Activated CD4-positive, alpha-beta T cell treated with anti-CD3 and anti-CD28 coated beads, Interleukin-2, amount 50 U/mL, for 16 hours (primary cell): ENCODE results near the gene DGKB.

ENCODE experiments used
- DNase-seq: peaks from one replicate; pipeline ENCODE4 v3.0.0-alpha.2; 2020

DGKB gene

GRCh38 chr7:14432924-14433323 lies 469.6 kb downstream of the DGKB start:
- DNase-seq: no peak

DNA sequence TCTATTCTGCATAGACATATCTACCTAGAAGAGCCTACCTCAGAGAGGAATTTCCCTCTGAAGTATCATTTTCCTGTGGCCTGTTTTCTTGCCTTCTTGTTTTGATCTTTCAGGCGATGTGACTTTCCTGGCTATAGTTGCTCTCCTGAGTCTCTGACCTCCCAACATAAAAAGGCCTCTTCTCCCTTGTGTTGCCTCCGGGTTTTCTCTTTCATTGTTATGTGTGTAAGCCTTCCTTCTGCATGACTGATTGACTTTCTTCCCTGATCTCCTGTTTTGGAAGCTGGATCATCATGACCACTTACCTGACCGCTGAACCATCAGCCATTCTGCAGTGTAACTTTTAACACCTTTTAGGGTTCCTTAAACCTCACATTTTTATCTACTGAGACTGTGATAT lies 471.6 kb downstream of the DGKB start:
- no peak for DNase-seq

GRCh38 chr7:14425559-14425958 lies 477.0 kb downstream of the DGKB start:
- DNase-seq: no peak

GRCh38 chr7:14424675-14425074 lies 477.9 kb downstream of the DGKB start:
- DNase-seq: no peak

DNA sequence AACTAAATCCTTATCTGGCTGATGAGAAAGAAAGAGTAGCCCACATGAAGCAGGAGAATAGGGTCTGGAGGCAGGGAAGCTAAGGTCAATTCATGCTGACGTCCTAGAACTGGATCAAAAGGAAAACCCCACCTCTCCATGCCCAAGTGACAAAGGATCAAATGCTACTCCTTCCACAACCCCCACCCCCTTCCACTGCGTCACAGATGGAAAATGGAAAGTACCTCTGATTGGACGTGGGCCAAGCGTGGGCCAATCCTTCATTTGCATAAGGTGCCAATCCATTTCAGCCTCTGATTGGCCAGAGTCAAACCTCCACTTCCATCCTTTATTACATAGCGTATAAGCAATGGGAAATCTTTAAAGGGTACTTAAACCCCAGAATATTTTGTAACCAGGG lies 481.8 kb downstream of the DGKB start:
- DNase-seq: no peak

- DNase-seq: no peak
Observed at GRCh38 chr7:14419531-14419930, 483.0 kb downstream of the DGKB start.

GRCh38 chr7:14418633-14419032 lies 483.9 kb downstream of the DGKB start:
- no peak for DNase-seq

- DNase-seq: no peak
Observed at GRCh38 chr7:14414274-14414986, 488.1 kb downstream of the DGKB start.

DNA sequence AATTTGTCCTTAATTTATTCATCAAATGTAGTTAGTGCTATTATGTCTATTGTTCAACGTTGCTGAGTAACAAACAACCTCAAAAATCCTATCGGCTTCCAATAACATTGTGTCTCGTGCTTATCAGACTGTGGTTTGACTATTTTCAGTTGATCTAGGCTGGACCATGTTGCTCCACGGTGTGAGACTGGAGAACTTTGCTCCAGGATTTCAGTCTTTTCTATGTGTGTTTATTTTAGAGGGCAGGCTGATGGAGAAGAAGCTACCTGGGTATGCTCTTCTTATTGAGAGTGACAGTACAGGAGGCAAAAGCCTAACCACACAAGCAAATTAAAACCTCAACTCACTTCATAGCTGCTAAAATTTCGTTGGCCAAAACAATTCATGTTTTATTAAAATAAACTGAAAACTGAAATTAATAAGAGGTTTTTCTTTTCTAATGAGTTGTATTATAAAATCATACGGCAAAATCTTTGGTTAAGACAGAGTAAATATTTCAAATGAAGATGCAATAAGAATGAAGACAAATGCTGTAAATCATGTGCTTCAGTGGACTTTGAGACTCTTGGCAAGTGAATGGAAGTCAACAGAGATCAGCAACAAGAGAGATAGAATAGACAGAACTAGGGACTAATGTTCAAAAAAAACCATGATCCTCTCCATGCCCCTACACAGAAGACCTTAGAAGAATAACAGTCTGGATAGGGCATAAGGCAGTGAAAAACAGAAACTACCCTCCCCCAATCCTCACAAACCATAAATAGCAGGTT lies 495.1 kb downstream of the DGKB start:
- DNase-seq: no peak

DNA sequence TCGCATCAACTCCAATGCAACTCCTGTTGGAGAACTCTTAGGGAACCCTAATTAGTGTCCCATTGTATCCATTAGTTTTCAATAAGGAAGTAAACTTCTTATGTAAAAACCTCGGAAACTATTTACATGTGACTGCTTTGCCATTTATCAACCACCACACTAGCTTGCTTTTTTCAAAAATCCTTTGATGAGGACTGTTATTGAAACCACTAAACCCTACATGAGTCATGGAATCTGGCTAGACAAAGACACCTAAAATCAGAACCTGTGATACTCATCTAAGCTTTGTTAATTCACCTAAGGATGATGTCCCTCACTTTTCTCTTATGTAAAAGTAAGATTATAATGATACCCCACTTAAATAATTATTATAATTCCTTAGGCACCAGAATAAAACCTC lies 499.0 kb downstream of the DGKB start:
- peak; percentile 7 for DNase-seq

DNA sequence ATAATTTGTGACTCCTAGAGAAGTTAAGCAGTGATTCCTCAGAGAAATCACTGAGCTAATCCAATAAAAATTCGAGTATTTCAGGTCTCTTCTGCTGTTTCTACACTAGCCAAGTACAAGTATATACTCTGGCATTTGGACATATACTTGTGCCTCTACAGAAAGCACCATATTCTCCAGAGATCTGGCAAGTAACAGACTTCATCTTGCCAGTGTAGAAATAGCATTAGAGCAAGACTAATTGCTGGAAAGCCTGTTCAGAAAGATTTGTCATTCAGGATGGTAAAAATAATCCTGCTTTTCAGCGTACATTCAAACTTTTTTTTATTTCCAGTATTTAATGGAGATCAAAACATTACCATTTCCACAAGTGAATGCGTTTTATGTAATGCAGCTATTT lies 502.3 kb downstream of the DGKB start:
- DNase-seq: no peak

- DNase-seq: no peak
Observed at GRCh38 chr7:14398526-14398925, 504.0 kb downstream of the DGKB start.

GRCh38 chr7:14395860-14396259 lies 506.7 kb downstream of the DGKB start:
- DNase-seq: no peak

DNA sequence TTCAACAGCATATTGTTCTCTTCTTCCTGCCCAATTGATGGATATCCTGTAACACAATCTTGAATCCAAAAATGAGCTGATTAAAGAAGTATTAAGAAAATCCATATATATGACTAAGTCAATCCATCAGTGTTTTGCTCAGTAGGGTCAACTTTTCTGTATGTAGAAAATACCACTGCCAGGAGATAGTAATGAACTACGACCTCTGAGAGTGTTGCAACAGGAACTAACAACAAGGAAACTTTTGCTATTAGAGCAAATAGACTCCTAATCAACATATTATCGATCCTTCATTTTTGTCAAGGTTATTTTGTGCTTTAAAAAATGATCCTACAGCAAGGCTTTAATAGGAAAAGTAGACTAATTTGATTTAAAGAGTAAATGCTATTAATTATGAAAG lies 507.8 kb downstream of the DGKB start:
- no peak for DNase-seq

- no peak for DNase-seq
Observed at GRCh38 chr7:14389595-14389994, 513.0 kb downstream of the DGKB start.

- DNase-seq: no peak
Observed at GRCh38 chr7:14389181-14389591, 513.4 kb downstream of the DGKB start.

DNA sequence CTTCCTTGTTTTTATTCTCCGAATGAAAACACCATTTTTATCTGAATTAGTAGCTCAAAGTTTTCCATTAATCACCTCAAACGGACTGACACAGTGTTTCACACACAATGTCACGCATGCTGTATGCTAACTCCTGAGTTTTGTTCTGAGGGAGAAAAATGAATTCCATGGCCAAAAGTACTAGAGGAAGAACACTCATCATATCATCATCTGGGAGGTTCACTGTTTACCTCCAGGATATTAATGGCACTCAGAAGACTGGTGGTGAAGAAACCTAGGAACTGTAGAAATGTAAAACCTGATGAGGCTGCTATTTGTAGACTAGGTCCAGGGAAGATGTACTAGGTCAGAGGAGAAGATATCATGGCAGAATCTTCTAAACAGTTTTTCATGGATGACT lies 517.5 kb downstream of the DGKB start:
- DNase-seq: no peak

DNA sequence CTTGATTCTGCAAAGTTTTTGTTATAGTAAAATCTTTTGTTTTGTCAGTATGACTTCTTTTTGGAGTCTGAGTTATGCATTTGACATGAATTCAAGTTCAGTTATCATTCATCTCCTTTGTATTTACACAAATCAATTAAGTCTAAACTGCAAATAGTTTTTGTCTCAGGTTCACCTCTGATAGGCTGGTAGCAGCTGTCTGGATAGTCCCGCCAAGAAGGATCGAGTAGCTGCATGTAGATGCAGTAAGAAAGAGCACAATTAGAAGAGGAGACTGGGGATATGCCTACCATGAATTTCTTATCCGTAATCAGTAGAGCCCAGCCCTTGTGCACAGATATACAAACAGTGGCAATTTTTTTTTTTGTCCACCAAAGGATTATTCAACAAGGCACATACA lies 520.6 kb downstream of the DGKB start:
- DNase-seq: no peak

DNA sequence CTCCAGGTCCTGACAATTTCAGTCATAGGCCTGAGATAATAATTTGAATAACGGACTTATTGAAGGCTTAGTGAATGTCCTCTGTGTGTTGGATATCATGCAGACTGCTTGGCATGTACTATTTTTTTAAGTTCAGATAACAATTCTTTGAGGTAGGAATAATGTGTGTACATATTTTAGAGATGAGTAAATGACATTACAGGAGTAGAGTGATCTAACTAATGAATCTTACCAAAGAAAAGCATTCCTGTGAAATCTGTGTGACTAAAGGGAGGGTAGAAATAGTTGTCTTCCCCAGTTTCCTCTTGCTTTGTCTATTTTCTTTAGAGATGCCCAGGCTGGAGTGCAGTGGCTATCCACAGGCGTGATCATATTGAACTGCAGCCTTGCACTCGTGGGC lies 521.2 kb downstream of the DGKB start:
- DNase-seq: no peak

DNA sequence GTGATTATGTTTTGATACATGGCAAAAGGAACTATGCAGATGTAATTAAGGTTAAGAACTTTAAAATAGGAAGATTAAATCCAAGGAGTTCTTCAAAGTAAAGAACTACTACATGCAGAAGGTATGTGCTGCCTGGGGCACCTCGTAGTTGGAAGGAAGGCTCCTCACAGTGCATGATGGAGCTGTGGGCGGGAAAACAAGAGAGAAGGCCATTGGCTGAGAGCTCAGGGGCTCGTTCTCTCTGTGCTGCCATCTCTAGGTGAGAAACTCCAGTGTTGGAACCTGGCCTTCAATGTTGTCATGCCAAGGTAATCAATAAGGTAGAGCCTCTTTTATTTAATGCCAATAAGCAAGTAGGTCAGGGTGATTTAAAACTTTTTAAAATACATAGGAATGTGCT lies 521.7 kb downstream of the DGKB start:
- DNase-seq: no peak

DNA sequence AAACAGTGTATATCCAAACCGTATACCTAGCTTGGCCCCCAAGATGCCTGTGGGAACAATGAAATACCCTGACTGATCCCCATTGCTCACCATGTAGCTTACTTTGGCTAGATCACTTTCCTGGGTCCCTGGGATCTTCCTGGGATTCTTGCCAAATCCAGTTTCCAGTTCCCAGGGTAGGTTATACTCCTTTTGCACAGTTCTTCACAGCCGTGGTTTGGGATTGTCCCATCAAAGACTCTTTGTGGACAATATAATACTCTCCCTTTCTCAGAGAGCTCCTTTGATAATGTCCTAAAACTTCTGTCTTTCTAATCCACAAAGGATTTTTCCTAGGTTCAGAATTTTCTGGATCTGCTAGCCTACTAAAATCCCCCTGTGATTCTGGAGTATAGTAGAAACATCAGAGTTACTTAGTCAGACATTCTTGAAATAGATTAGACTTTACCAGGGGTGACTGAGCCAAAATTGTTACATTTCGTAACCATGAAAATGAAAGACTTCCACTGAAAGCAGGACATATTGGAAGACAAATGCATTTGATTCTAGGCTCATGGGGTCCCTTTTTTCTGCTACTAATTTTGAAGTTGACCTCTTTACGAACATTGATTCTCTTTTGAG lies 524.8 kb downstream of the DGKB start:
- no peak for DNase-seq

- no peak for DNase-seq
Observed at GRCh38 chr7:14376711-14377110, 525.8 kb downstream of the DGKB start.

DNA sequence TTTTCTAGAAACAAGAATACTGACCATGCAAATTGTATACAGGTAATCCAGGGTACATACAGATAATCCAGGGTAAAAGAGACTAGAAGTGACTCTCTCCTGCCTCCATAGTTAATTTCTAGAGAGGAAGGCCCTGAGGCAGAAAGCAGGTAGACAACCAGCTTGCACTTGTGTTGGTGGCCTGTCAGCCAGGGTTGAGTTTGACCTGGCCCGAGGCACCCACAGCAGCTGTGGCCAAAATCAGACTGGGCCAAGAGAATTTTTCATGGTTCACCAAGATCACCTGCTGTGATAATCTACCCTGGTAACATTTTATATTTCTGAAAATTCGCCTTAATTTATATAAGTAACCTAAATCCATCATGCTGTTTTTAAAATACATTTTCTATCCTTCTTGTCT lies 526.6 kb downstream of the DGKB start:
- no peak for DNase-seq

- no peak for DNase-seq
Observed at GRCh38 chr7:14374336-14374735, 528.2 kb downstream of the DGKB start.
